Measurements from ENCODE around the gene SCNN1B.

GRCh38 chr16:23284584-23284983 lies 17.5 kb upstream of the SCNN1B start:
- TF ChIP-seq POLR2A (IDR thresholded peaks at IDR 0.05) (no peak), CTCF (IDR thresholded peaks at IDR 0.05) (no peak)
